HepG2 (cell line): ENCODE data around the gene FBF1. TPM values are rescaled to one million over a fixed set of nuclear protein-coding genes. Genes with fewer than 3 reads are reported as not detected.

Experiments used
- ATAC-seq: fragments of 200-7000 bp; cut with Tn5 transposase; 3 replicates; pipeline ENCODE4 v1.9.1; 2020; ENCODE audit warnings: mild to moderate bottlenecking, moderate library complexity
- BruUV-seq: library from RNA; stranded (reverse); fragments of 400-500 nt; replicated peaks from 2 replicates; lab custom pipeline; 2021; lab: Mats Ljungman, UMichigan
- CTCF ChIA-PET: fragments of 300-600 bp; formaldehyde crosslinking; extraction: SDS; loops from one replicate; lab custom pipeline; 2021; ENCODE audit warnings: low total read pairs, inconsistent platforms, low intra/inter-chr PET ratio; lab: Yijun Ruan, JAX
- POLR2A ChIA-PET: fragments of 350-600 bp; sonication (Branson Sonifier 250); formaldehyde crosslinking; loops from one replicate; lab custom pipeline; 2020; ENCODE audit warnings: antibody characterized with exemption, inconsistent platforms; lab: Yijun Ruan, JAX
- DNase-seq: peaks from one replicate; pipeline ENCODE4 v3.0.0-alpha.2; 2015; ENCODE audit warnings: low spot score
- FAIRE-seq: peaks from 3 replicates; lab custom pipeline; 2011; peaks lifted over from hg19 to GRCh38; lab: Jason Lieb, UNC
- H2AFZ ChIP-seq: one replicate; pipeline ENCODE4 v1.6.1; 2011; ENCODE audit warnings: low read length, inconsistent platforms
- H3K27ac ChIP-seq: fragments of 300-600 bp; 3 replicates; pipeline ENCODE4 v1.8.0; 2011; ENCODE audit warnings: mixed run types, mild to moderate bottlenecking, mixed read lengths, low read length, inconsistent platforms; ENCODE audit not compliant: insufficient read depth; ENCODE audit errors: extremely low read length
- H3K27me3 ChIP-seq, 2 experiments: fragments of 200-600 bp in 1 of 2; 2 replicates in 1 of 2; 3 replicates in 1 of 2; pipeline versions ENCODE4 v1.6.0 to v1.8.0; 2011; ENCODE audit warnings: low read length in 2 of 2, mild to moderate bottlenecking in 2 of 2, moderate library complexity in 2 of 2, inconsistent platforms in 1 of 2; ENCODE audit not compliant: insufficient read depth in 2 of 2, control insufficient read depth in 1 of 2
- H3K36me3 ChIP-seq, 2 experiments: fragments of 200-600 bp in 1 of 2; replicated peaks in 1 of 2; 2 replicates in 1 of 2; 3 replicates in 1 of 2; pipeline versions ENCODE4 v1.5.1 to v1.8.0; 2011; ENCODE audit warnings: low read length in 2 of 2, inconsistent platforms in 1 of 2; ENCODE audit not compliant: insufficient read depth in 2 of 2, control insufficient read depth in 1 of 2
- H3K4me1 ChIP-seq: 2 replicates; pipeline ENCODE4 v1.5.1; 2012; ENCODE audit warnings: low read length, inconsistent platforms; ENCODE audit not compliant: insufficient read depth
- H3K4me2 ChIP-seq: 2 replicates; pipeline ENCODE4 v1.6.0; 2011; ENCODE audit warnings: low read depth, low read length, inconsistent platforms
- H3K4me3 ChIP-seq, 3 experiments: fragments of 200-600 bp in 1 of 3; sonication (generic), shearing (Covaris generic) in 1 of 3; replicated peaks in 1 of 3; 2 replicates each; pipeline ENCODE4 v1.5.1; 2011 to 2016; ENCODE audit warnings: low read length in 3 of 3, inconsistent platforms in 2 of 3, low read depth in 2 of 3, mild to moderate bottlenecking in 2 of 3, control low read depth in 1 of 3, mixed read lengths in 1 of 3; ENCODE audit not compliant: insufficient read depth in 1 of 3
- H3K79me2 ChIP-seq: one replicate; pipeline ENCODE4 v1.6.1; 2011; ENCODE audit warnings: low read length, inconsistent platforms; ENCODE audit not compliant: insufficient read depth
- H3K9ac ChIP-seq: 2 replicates; pipeline ENCODE4 v1.6.0; 2011; ENCODE audit warnings: mild to moderate bottlenecking, low read depth, low read length, inconsistent platforms; ENCODE audit not compliant: insufficient read depth
- H3K9me3 ChIP-seq: 2 replicates; pipeline ENCODE4 v1.5.1; 2012; ENCODE audit warnings: mild to moderate bottlenecking, low read length
- H4K20me1 ChIP-seq: 2 replicates; pipeline ENCODE4 v1.6.0; 2011; ENCODE audit warnings: inconsistent platforms, mild to moderate bottlenecking, low read length, moderate library complexity; ENCODE audit not compliant: insufficient read depth
- AGO2 ChIP-seq: fragments of 200-400 bp; formaldehyde crosslinking; optimal IDR thresholded peaks from 2 replicates; pipeline ENCODE3; 2017; ENCODE audit warnings: mild to moderate bottlenecking, low read depth, low read length, moderate library complexity
- BHLHE40 ChIP-seq: IDR thresholded peaks from 2 replicates; pipeline ENCODE4 v1.6.1; 2011; ENCODE audit warnings: low read length, improper control_type of control experiment
- FOXK1 ChIP-seq: sonication (generic); formaldehyde crosslinking; IDR thresholded peaks from 2 replicates; pipeline ENCODE4 v1.4.0; 2020; ENCODE audit warnings: low read depth, missing genetic modification reagents, borderline replicate concordance
- POLR2G ChIP-seq: fragments of 200-400 bp; formaldehyde crosslinking; IDR thresholded peaks from 2 replicates; pipeline ENCODE4 v1.6.1; 2018; ENCODE audit warnings: mild to moderate bottlenecking, low read depth, low read length, moderate library complexity
- SP4 ChIP-seq: sonication (generic); formaldehyde crosslinking; IDR thresholded peaks from 2 replicates; pipeline ENCODE4 v1.8.1; 2023; ENCODE audit warnings: mild to moderate bottlenecking, missing genetic modification reagents
- TCF7 ChIP-seq: sonication (generic); IDR thresholded peaks from 2 replicates; pipeline ENCODE4 v1.6.1; 2016; ENCODE audit warnings: antibody characterized with exemption, low read depth
- TRAFD1 ChIP-seq: sonication (generic); formaldehyde crosslinking; IDR thresholded peaks from 2 replicates; pipeline ENCODE4 v1.5.1; 2020; ENCODE audit warnings: missing genetic modification reagents, mild to moderate bottlenecking, borderline replicate concordance
- USF2 ChIP-seq, 2 experiments: sonication (generic) in 1 of 2; formaldehyde crosslinking in 1 of 2; IDR thresholded peaks; 2 replicates each; pipeline versions ENCODE4 v1.5.1 to v1.6.1; 2011 to 2020; ENCODE audit warnings: borderline replicate concordance in 1 of 2, low read depth in 1 of 2, low read length in 1 of 2, mild to moderate bottlenecking in 1 of 2, missing genetic modification reagents in 1 of 2, moderate library complexity in 1 of 2
- ZMAT3 ChIP-seq: sonication (generic); formaldehyde crosslinking; conservative IDR thresholded peaks from 2 replicates; pipeline ENCODE4 v1.7.0; 2021; ENCODE audit warnings: missing genetic modification reagents
- ZNF556 ChIP-seq: sonication (generic); formaldehyde crosslinking; IDR thresholded peaks from 2 replicates; pipeline ENCODE4 v1.4.0; 2020; ENCODE audit warnings: mild to moderate bottlenecking, missing genetic modification reagents, borderline replicate concordance
- ZNF562 ChIP-seq: sonication (generic); formaldehyde crosslinking; IDR thresholded peaks from 2 replicates; pipeline ENCODE4 v1.8.0; 2022; ENCODE audit warnings: missing genetic modification reagents, borderline replicate concordance
- ZNF660 ChIP-seq: sonication (generic); formaldehyde crosslinking; IDR thresholded peaks from 2 replicates; pipeline ENCODE4 v1.5.1; 2020; ENCODE audit warnings: mild to moderate bottlenecking, low read depth, missing genetic modification reagents, borderline replicate concordance
- ZNF740 ChIP-seq: sonication (generic); formaldehyde crosslinking; IDR thresholded peaks from 2 replicates; pipeline ENCODE4 v1.4.0; 2020; ENCODE audit warnings: missing genetic modification reagents
- WGBS: methylation state at CpG from one replicate; pipeline ENCODE4 v1.1.6; 2017; ENCODE audit warnings: low lambda C conversion rate; 5-methylcytosine and 5-hydroxymethylcytosine counted together
- in situ Hi-C: cut with HindIII; loops from 2 replicates; pipeline ENCODE4 v1.10.0; 2017; ENCODE audit warnings: low pct_unique_long_range_greater_than_20kb; ENCODE audit not compliant: extremely low pct_ligation_motif_present
- intact Hi-C: fragments of 100-400 bp; cut with micrococcal nuclease; formaldehyde crosslinking; loops from one replicate; pipeline ENCODE4 v1.10.0; 2022; ENCODE audit not compliant: unreplicated experiment
- polyA plus RNA-seq, 8 experiments: library from polyadenylated mRNA; depleted of rRNA in 3 of 8; stranded (reverse) in 7 of 8; unstranded in 1 of 8; fragments of >200 nt; fragmentation: Illumina TruSeq in 4 of 8; extraction: Trizol in 4 of 8; gene quantifications; 2 replicates each; pipeline versions ENCODE4 v1.2.1 to v1.2.3, GENCODE V29; 2011 to 2016; ENCODE audit warnings: low read depth in 4 of 8, missing spikeins in 1 of 8, mixed read lengths in 1 of 8; ENCODE audit not compliant: insufficient read depth in 1 of 8
- total RNA-seq, 5 experiments: library from RNA; depleted of rRNA; stranded (reverse); fragments of >200 nt; fragmentation: Illumina TruSeq; extraction: Trizol; gene quantifications; 2 replicates each; pipeline ENCODE4 v1.2.3, GENCODE V29; 2016; ENCODE audit warnings: low read depth in 1 of 5

Gene FBF1
- total and polyA plus RNA-seq, 2 of the 13 experiments (the other 11 are each of a cell fraction or from before 2014, with no cell fraction given): 2.4 to 8.1 TPM

GRCh38 chr17:75898791-75899190 lies 42.1 kb downstream of the FBF1 start:
- Histone ChIP-seq H3K79me2 (peaks cover 22% of the 10 kb centered on the region), H3K4me1 (peaks cover 41% of the 10 kb centered on the region), H3K36me3 (peaks cover 28 to 53% of the 10 kb centered on the region in 2 experiments), H3K9me3 (no peaks in the 10 kb centered on the region), H3K9ac (no peak overlapping the region), H4K20me1 (no peaks in the 10 kb centered on the region), H3K27ac (no peak overlapping the region), H2AFZ (no peak overlapping the region), H3K27me3 (no peaks in the 10 kb centered on the region), H3K4me3 (no peak overlapping the region), H3K4me2 (no peak overlapping the region)
- no peak for FAIRE-seq
- POLR2A ChIA-PET: interaction anchor here (1.0 to 12.9 kb wide), 5 partner anchors 18 to 105 kb away, joined by 3 to 423 read pairs (median 7); partner anchors contain the start of genes CDK3, TRIM47 and WBP2
- no peak for ATAC-seq
- BruUV-seq: no TSS peak
- intact Hi-C loops: no loop called here
- TF ChIP-seq ZNF740 (CRISPR knock-in tag) (no peak), FOXK1 (CRISPR knock-in tag) (no peak), AGO2 (no peak), ZNF556 (no peak), ZMAT3 (no peak), ZNF660 (CRISPR knock-in tag) (no peak), BHLHE40 (no peak), TCF7 (no peak), USF2 (IDR thresholded peaks at IDR 0.05; ENCODE audit: low read depth, low read length) (no peak), USF2 (CRISPR knock-in tag; IDR thresholded peaks at IDR 0.05; ENCODE audit: borderline replicate concordance) (no peak), TRAFD1 (CRISPR knock-in tag) (no peak), POLR2G (no peak), ZNF562 (CRISPR knock-in tag) (no peak), SP4 (no peak)
- DNase-seq: no peak
- in situ Hi-C loops: no loop called here
- CTCF ChIA-PET: no interaction called here
- over 99% methylated on average over 16 of the region's 16 CpGs for WGBS
